Body of pancreas (tissue), 4 donors: ENCODE measurements around the gene PHF13. TPM values are rescaled to one million over a fixed set of nuclear protein-coding genes. Genes with fewer than 3 reads are reported as not detected.

ENCODE experiments used
- ATAC-seq: fragments of 150-250 bp; one replicate; pipeline ENCODE4 v1.9.1; 2016
- DNase-seq, 4 donors: peaks; one replicate each; pipeline ENCODE4 v3.0.0-alpha.2; 2019
- H3K27ac ChIP-seq, 4 donors: fragments of 200-600 bp; sonication (generic); 1 replicate in 3 of 4; 2 replicates in 1 of 4; pipeline versions ENCODE4 v1.5.1 to v1.6.1; 2016 to 2019; ENCODE audit warnings: mild to moderate bottlenecking in 1 of 4, mixed read lengths in 1 of 4, moderate library complexity in 1 of 4
- H3K27me3 ChIP-seq, 2 donors: fragments of 200-600 bp; sonication (generic); one replicate each; pipeline ENCODE4 v1.6.0; 2016; ENCODE audit warnings: mild to moderate bottlenecking in 1 of 2
- H3K36me3 ChIP-seq, 2 donors: fragments of 200-600 bp; sonication (generic); replicated peaks in 1 of 2; 2 replicates each; pipeline ENCODE4 v1.5.1; 2016; ENCODE audit warnings: low read depth in 2 of 2; ENCODE audit not compliant: insufficient read depth in 1 of 2
- H3K4me1 ChIP-seq: fragments of 200-600 bp; sonication (generic); one replicate; pipeline ENCODE4 v1.6.0; 2016
- H3K4me3 ChIP-seq, 2 donors: fragments of 200-600 bp; sonication (generic); 1 replicate in 1 of 2; 2 replicates in 1 of 2; pipeline ENCODE4 v1.5.1; 2016 to 2019
- H3K9me3 ChIP-seq, 3 donors: fragments of 200-600 bp; sonication (generic); 1 replicate in 2 of 3; 2 replicates in 1 of 3; pipeline ENCODE4 v1.5.1; 2016
- POLR2A ChIP-seq, 3 donors: fragments of 450-650 bp; IDR thresholded peaks; one replicate each; pipeline ENCODE4 v1.6.1; 2016; ENCODE audit warnings: antibody characterized with exemption in 3 of 3, mild to moderate bottlenecking in 2 of 3
- whole genome bisulfite sequencing, 2 donors: methylation state at CpG; one replicate each; pipeline ENCODE4 v1.1.5; 2017; 5-methylcytosine and 5-hydroxymethylcytosine counted together
- intact Hi-C: fragments of 100-400 bp; cut with DNase I; formaldehyde crosslinking; loops from one replicate; pipeline ENCODE4 v1.15.1; 2023
- total RNA-seq, 2 donors: library from RNA; depleted of rRNA; stranded (reverse); fragments of >200 nt; gene quantifications; one replicate each; pipeline ENCODE4 v1.1.0, GENCODE V29; 2016
- TF ChIP-seq, protein P1 (sequence below), 7 experiments: fragments of 450-650 bp in 4 of 7; fragments of 200-600 bp in 3 of 7; sonication (generic) in 3 of 7; IDR thresholded peaks; one replicate each; pipeline ENCODE4 v1.5.1; 2016 to 2019; ENCODE audit warnings: antibody characterized with exemption in 7 of 7

Gene PHF13
- total RNA-seq, 2 donors from 2014 or later = 6.2 to 9.6 TPM

DNA sequence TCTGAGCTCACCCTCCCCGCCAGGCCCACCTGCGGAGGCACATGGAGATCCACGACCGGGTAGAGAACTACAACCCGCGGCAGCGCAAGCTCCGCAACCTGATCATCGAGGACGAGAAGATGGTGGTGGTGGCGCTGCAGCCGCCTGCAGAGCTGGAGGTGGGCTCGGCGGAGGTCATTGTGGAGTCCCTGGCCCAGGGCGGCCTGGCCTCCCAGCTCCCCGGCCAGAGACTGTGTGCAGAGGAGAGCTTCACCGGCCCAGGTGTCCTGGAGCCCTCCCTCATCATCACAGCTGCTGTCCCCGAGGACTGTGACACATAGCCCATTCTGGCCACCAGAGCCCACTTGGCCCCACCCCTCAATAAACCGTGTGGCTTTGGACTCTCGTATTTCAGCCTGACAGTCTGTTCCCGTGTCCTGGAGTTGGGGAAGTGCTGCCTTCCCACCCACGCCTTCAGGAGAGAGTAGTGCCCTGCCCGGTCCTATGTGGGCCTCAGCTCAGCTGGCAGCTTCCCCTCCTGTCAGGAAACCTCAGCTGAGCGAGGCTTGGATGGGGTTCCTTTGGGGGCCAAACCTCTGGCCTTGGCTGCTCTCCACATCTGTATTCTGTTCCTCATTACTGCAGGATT, 24.5 kb upstream of the PHF13 start:
- Histone ChIP-seq H3K27me3 (no peaks in the 10 kb centered on the region), H3K9me3 (no peaks in the 10 kb centered on the region), H3K4me1 (peaks cover 29% of the 10 kb centered on the region), H3K4me3 (no peak overlapping the region), H3K36me3 (peaks cover 7 to 26% of the 10 kb centered on the region in 2 donors), H3K27ac (peak overlapping the region in 1 of 4 donors; percentile 20)
- TF ChIP-seq, protein P1, sequence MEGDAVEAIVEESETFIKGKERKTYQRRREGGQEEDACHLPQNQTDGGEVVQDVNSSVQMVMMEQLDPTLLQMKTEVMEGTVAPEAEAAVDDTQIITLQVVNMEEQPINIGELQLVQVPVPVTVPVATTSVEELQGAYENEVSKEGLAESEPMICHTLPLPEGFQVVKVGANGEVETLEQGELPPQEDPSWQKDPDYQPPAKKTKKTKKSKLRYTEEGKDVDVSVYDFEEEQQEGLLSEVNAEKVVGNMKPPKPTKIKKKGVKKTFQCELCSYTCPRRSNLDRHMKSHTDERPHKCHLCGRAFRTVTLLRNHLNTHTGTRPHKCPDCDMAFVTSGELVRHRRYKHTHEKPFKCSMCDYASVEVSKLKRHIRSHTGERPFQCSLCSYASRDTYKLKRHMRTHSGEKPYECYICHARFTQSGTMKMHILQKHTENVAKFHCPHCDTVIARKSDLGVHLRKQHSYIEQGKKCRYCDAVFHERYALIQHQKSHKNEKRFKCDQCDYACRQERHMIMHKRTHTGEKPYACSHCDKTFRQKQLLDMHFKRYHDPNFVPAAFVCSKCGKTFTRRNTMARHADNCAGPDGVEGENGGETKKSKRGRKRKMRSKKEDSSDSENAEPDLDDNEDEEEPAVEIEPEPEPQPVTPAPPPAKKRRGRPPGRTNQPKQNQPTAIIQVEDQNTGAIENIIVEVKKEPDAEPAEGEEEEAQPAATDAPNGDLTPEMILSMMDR (IDR thresholded peaks at IDR 0.05) = no peak
- TF ChIP-seq POLR2A (IDR thresholded peaks at IDR 0.05) = no peak
- intact Hi-C loops = no loop called here
- ATAC-seq (no peak), DNase-seq (no peak)
- WGBS, 2 donors = 83 to 94% methylated on average over 3 to 15 of the region's 24 CpGs

DNA sequence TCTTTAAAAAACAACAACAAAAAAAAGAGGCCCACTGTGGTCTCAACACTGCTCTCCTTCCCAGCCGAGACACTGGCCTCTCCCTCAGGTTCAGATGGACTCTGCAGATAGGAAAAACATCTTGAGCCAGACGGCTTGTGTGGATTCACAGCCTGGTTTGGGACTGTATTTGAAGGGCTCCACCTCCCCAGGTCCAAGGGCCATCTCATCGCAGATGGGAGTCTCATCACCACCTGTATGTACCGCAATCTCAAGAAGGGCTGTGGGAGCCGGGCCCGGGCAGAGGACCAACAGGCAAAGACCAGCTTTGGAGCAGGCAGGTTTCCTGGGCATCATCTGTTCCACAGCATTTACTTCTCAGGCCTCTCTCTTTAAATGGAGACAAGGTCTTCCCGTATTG, 23.5 kb upstream of the PHF13 start:
- H3K9me3 ChIP-seq = no peaks in the 10 kb centered on the region
- WGBS, 2 donors = 81 to 82% methylated on average over 4 to 7 of the region's 7 CpGs
- no peak for ATAC-seq

DNA sequence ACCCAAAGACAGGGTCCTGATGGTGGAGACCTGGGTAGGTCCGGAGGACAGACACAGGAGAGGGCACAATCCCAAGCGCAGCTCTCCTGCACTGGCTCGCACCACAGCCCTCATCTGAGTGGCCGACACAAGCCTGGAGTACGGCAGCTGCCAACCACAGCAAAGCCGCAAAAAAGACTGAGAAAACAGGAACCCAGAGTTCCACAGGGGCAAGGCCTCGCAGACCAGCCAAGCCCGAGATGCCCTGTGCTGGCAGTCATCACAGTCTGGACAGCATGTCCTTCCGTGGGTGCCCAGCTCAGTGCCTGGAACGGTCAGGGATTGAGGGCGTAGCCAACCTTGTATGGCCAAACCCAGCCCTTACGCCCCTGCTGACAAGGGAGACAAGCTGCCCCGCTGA, 22.3 kb upstream of the PHF13 start:
- H3K27ac ChIP-seq = no peak overlapping the region
- no peak for ATAC-seq

More for the DNA sequence above, 23.5 kb upstream of the PHF13 start:
- Histone ChIP-seq H3K27me3 (no peaks in the 10 kb centered on the region), H3K4me3 (no peak overlapping the region), H3K36me3 (peaks cover 10 to 31% of the 10 kb centered on the region in 2 donors), H3K27ac (no peak overlapping the region), H3K4me1 (peaks cover 29% of the 10 kb centered on the region)
- TF ChIP-seq, protein P1 (IDR thresholded peaks at IDR 0.05) = no peak
- TF ChIP-seq POLR2A (IDR thresholded peaks at IDR 0.05) = no peak
- intact Hi-C loops = no loop called here
- no peak for DNase-seq

DNA sequence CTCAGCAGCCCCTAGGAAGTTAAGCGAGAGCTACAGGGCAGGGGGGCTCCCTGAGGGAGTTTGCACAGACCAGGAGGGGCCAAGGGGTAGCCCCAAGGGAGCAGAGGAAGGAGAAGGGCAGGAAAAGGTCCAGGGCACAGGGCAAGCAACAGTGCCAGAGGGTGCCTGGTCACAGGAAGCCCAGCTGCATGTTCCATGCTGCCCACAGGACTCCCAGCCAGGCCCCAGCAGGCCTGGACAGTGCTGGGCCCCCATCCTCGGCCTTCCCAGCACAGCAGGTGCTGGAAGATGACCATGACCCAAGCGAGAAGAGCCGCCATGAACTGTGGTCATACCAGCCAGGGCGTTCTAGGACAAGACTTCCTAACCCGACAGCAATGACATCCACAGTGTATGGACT, 21.9 kb upstream of the PHF13 start:
- H3K27ac ChIP-seq = no peak overlapping the region
- H3K9me3 ChIP-seq = no peaks in the 10 kb centered on the region
- intact Hi-C loops = no loop called here
- H3K36me3 ChIP-seq = peaks cover 10 to 37% of the 10 kb centered on the region in 2 donors
- 74 to 81% methylated on average over 6 of the region's 6 CpGs for WGBS, 2 donors
- H3K27me3 ChIP-seq = no peaks in the 10 kb centered on the region
- DNase-seq (no peak), ATAC-seq (no peak)
- TF ChIP-seq POLR2A (IDR thresholded peaks at IDR 0.05) = no peak
- TF ChIP-seq, protein P1 (IDR thresholded peaks at IDR 0.05) = no peak
- peaks cover 40% of the 10 kb centered on the region for H3K4me1 ChIP-seq
- no peak overlapping the region for H3K4me3 ChIP-seq

More for the DNA sequence above, 22.3 kb upstream of the PHF13 start:
- WGBS, 2 donors = 76 to 97% methylated on average over 6 to 13 of the region's 13 CpGs
- intact Hi-C loops = no loop called here
- TF ChIP-seq, protein P1 (IDR thresholded peaks at IDR 0.05) = no peak
- TF ChIP-seq POLR2A (IDR thresholded peaks at IDR 0.05) = no peak
- DNase-seq = peak in 1 of 4 donors; percentile 31
- Histone ChIP-seq H3K36me3 (peaks cover 10 to 37% of the 10 kb centered on the region in 2 donors), H3K4me3 (no peak overlapping the region), H3K4me1 (peaks cover 37% of the 10 kb centered on the region), H3K9me3 (no peaks in the 10 kb centered on the region), H3K27me3 (no peaks in the 10 kb centered on the region)

DNA sequence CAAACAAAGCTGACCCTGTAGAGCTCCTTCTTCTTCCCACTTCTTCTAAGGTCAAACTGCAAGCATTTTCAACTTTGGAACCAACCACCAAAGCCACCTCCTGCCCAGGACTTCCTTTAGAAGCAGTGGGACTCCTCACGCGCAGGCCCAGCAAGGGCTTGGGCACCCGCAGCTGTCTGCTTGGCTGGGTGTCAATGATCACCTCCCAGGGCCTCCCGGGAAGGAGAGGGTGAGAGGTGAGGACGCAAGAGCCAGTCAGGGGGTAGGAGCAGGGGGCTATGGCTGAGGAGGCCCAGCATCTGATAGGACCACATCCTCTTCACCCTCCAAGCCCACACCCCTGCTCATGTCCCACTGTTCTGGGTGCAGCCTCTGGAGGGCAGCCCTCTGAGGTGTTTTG, 21.1 kb upstream of the PHF13 start:
- H3K27ac ChIP-seq = no peak overlapping the region

More for the DNA sequence above, 21.1 kb upstream of the PHF13 start:
- intact Hi-C loops = no loop called here
- no peaks in the 10 kb centered on the region for H3K9me3 ChIP-seq
- DNase-seq (peak in 1 of 4 donors; percentile 43), ATAC-seq (no peak)
- TF ChIP-seq, protein P1 (IDR thresholded peaks at IDR 0.05) = no peak
- no peak for TF ChIP-seq POLR2A (IDR thresholded peaks at IDR 0.05)
- no peak overlapping the region for H3K4me3 ChIP-seq
- H3K36me3 ChIP-seq = peaks cover 10 to 39% of the 10 kb centered on the region in 2 donors
- 31 to 36% methylated on average over 5 of the region's 5 CpGs for WGBS, 2 donors
- peaks cover 42% of the 10 kb centered on the region for H3K4me1 ChIP-seq
- no peaks in the 10 kb centered on the region for H3K27me3 ChIP-seq
